K562 (cell line): ENCODE results near the gene CD300LB. TPM values are rescaled to one million over a fixed set of nuclear protein-coding genes. Genes with fewer than 3 reads are reported as not detected.

Source experiments
- ATAC-seq: fragments of 200-7000 bp; cut with Tn5 transposase; 3 replicates; pipeline ENCODE4 v1.9.1; 2020; ENCODE audit warnings: moderate library complexity
- BruUV-seq: library from RNA; stranded (reverse); fragments of 400-500 nt; replicated peaks from 2 replicates; lab custom pipeline; 2021; lab: Mats Ljungman, UMichigan
- CTCF ChIA-PET: fragments of 300-600 bp; formaldehyde crosslinking; extraction: SDS; loops from one replicate; lab custom pipeline; 2021; ENCODE audit warnings: low intra/inter-chr PET ratio; lab: Yijun Ruan, JAX
- POLR2A ChIA-PET: fragments of 300-600, 350-650 bp; sonication (Branson Sonifier 250); formaldehyde crosslinking; extraction: SDS; loops from one replicate; lab custom pipeline; 2021; ENCODE audit warnings: antibody characterized with exemption, inconsistent platforms; lab: Yijun Ruan, JAX
- DNase-seq, 4 experiments: peaks; one replicate each; pipeline versions ENCODE4 v3.0.0 to v3.0.0-alpha.2; 2011 to 2018; ENCODE audit warnings: low spot score in 3 of 4, mixed read lengths in 3 of 4; ENCODE audit errors: extremely low read depth in 1 of 4
- FAIRE-seq: peaks from 2 replicates; lab custom pipeline; 2011; peaks lifted over from hg19 to GRCh38; lab: Jason Lieb, UNC
- H2AFZ ChIP-seq: 2 replicates; pipeline ENCODE4 v1.6.0; 2011; ENCODE audit warnings: low read depth, low read length, control low read depth, inconsistent platforms
- H3K27ac ChIP-seq: fragments of 200-600 bp; 3 replicates; pipeline ENCODE4 v1.8.0; 2011; ENCODE audit warnings: low read depth, mild to moderate bottlenecking, control low read depth, inconsistent platforms, low read length, moderate library complexity, mixed read lengths; ENCODE audit errors: extremely low read depth
- H3K27me3 ChIP-seq, 2 experiments: fragments of 300-600 bp in 1 of 2; 2 replicates in 1 of 2; 3 replicates in 1 of 2; pipeline versions ENCODE4 v1.6.0 to v1.8.0; 2011; ENCODE audit warnings: inconsistent platforms in 2 of 2, low read length in 2 of 2, mild to moderate bottlenecking in 1 of 2, mixed read lengths in 1 of 2, moderate library complexity in 1 of 2; ENCODE audit not compliant: control insufficient read depth in 2 of 2, insufficient read depth in 2 of 2
- H3K36me3 ChIP-seq: fragments of 300-600 bp; 3 replicates; pipeline ENCODE4 v1.8.0; 2011; ENCODE audit warnings: mild to moderate bottlenecking, low read length, inconsistent platforms; ENCODE audit not compliant: control insufficient read depth, insufficient read depth
- H3K4me1 ChIP-seq, 2 experiments: fragments of 200-600 bp in 1 of 2; replicated peaks in 1 of 2; 2 replicates in 1 of 2; 3 replicates in 1 of 2; pipeline versions ENCODE4 v1.5.1 to v1.8.0; 2011; ENCODE audit warnings: inconsistent platforms in 2 of 2, low read length in 2 of 2, mild to moderate bottlenecking in 1 of 2, mixed read lengths in 1 of 2, moderate library complexity in 1 of 2; ENCODE audit not compliant: control insufficient read depth in 2 of 2, insufficient read depth in 2 of 2
- H3K4me2 ChIP-seq: 2 replicates; pipeline ENCODE4 v1.6.1; 2011; ENCODE audit warnings: low read length, control low read depth, inconsistent platforms, mixed read lengths; ENCODE audit not compliant: insufficient read depth
- H3K4me3 ChIP-seq: fragments of 200-600 bp; sonication (generic), shearing (Covaris generic); 2 replicates; pipeline ENCODE4 v1.5.1; 2016; ENCODE audit warnings: control low read depth, inconsistent platforms
- H3K79me2 ChIP-seq: fragments of 200-600 bp; 3 replicates; pipeline ENCODE4 v1.8.0; 2011; ENCODE audit warnings: low read length, inconsistent platforms; ENCODE audit not compliant: control insufficient read depth, insufficient read depth
- H3K9ac ChIP-seq, 2 experiments: 2 replicates each; pipeline versions ENCODE4 v1.6.0 to v1.6.1; 2011; ENCODE audit warnings: low read depth in 2 of 2, low read length in 2 of 2, control low read depth in 1 of 2, inconsistent platforms in 1 of 2, mild to moderate bottlenecking in 1 of 2, mixed read lengths in 1 of 2; ENCODE audit not compliant: insufficient read depth in 1 of 2
- H3K9me1 ChIP-seq: one replicate; pipeline ENCODE4 v1.6.0; 2011; ENCODE audit warnings: inconsistent platforms, mild to moderate bottlenecking, low read length, moderate library complexity; ENCODE audit not compliant: control insufficient read depth, insufficient read depth
- H3K9me3 ChIP-seq: replicated peaks from 2 replicates; pipeline ENCODE4 v1.5.1; 2011; ENCODE audit warnings: low read depth, low read length, inconsistent platforms; ENCODE audit not compliant: control insufficient read depth, insufficient read depth
- H4K20me1 ChIP-seq: replicated peaks from 2 replicates; pipeline ENCODE4 v1.6.1; 2011; ENCODE audit warnings: low read length, inconsistent platforms, mixed read lengths; ENCODE audit not compliant: control insufficient read depth, insufficient read depth
- ELF4 ChIP-seq: fragments of 450-650 bp; formaldehyde crosslinking; IDR thresholded peaks from 2 replicates; pipeline ENCODE4 v1.4.0; 2022; ENCODE audit warnings: missing genetic modification characterization
- GTF2A2 ChIP-seq: IDR thresholded peaks from 2 replicates; pipeline ENCODE4 v1.6.1; 2016; ENCODE audit warnings: mild to moderate bottlenecking, missing genetic modification characterization, missing compliant biosample characterization
- HBP1 ChIP-seq: fragments of 450-650 bp; formaldehyde crosslinking; IDR thresholded peaks from 2 replicates; pipeline ENCODE4 v1.4.0; 2022; ENCODE audit warnings: missing genetic modification characterization
- MCM5 ChIP-seq: fragments of 450-650 bp; IDR thresholded peaks from 2 replicates; pipeline ENCODE4 v1.6.1; 2016; ENCODE audit warnings: low read depth
- PYGO2 ChIP-seq: fragments of 450-650 bp; IDR thresholded peaks from 2 replicates; pipeline ENCODE4 v1.6.1; 2016; ENCODE audit warnings: mild to moderate bottlenecking, missing genetic modification characterization, moderate library complexity, missing compliant biosample characterization
- ZBTB43 ChIP-seq: sonication (generic); formaldehyde crosslinking; IDR thresholded peaks from 2 replicates; pipeline ENCODE4 v1.8.0; 2023; ENCODE audit warnings: mild to moderate bottlenecking, missing genetic modification reagents
- ZNF274 ChIP-seq: IDR thresholded peaks from 2 replicates; pipeline ENCODE4 v1.6.1; 2011; ENCODE audit warnings: low read depth, mild to moderate bottlenecking, low read length, moderate library complexity, borderline replicate concordance
- WGBS: fragments of 100-300 bp; shearing (Covaris generic); methylation state at CpG from one replicate; pipeline ENCODE4 v1.1.6; 2016; ENCODE audit warnings: low coverage, mixed read lengths; ENCODE audit not compliant: insufficient coverage; ENCODE audit errors: missing lambda C conversion rate; 5-methylcytosine and 5-hydroxymethylcytosine counted together
- in situ Hi-C: fragments of 300-500 bp; cut with MboI; formaldehyde crosslinking; loops from 4 replicates; pipeline ENCODE4 v1.15.0; 2018; ENCODE audit warnings: inconsistent platforms, mixed read lengths
- intact Hi-C: fragments of 100-400 bp; cut with micrococcal nuclease; formaldehyde crosslinking; loops from 2 replicates; pipeline ENCODE4 v1.14.2; 2022
- polyA plus RNA-seq, 8 experiments: library from polyadenylated mRNA; depleted of rRNA in 4 of 8; stranded (reverse) in 5 of 8; unstranded in 3 of 8; fragments of >200 nt; fragmentation: Nextera tagmentation in 2 of 8; fragmentation: Illumina TruSeq in 1 of 8; extraction: Ambion mirVana in 2 of 8; extraction: Trizol in 1 of 8; gene quantifications; 2 replicates each; pipeline versions ENCODE4 v1.2.1 to v1.2.3, GENCODE V29; 2011 to 2014; ENCODE audit warnings: inconsistent platforms in 1 of 8, missing spikeins in 1 of 8
- total RNA-seq, 7 experiments: library from RNA; depleted of rRNA in 6 of 7; stranded (reverse); fragments of >200 nt in 6 of 7; fragmentation: Illumina TruSeq in 2 of 7; extraction: Trizol in 2 of 7; gene quantifications; 2 replicates each; pipeline versions ENCODE4 v1.2.1 to v1.2.3, GENCODE V29; 2011 to 2021; ENCODE audit warnings: low replicate concordance in 1 of 7

CD300LB gene
- total and polyA plus RNA-seq, 9 of the 15 experiments (the other 6 are each of a cell fraction or from before 2014, with no cell fraction given) = not detected

GRCh38 chr17:74544991-74545842 lies 13.9 kb upstream of the CD300LB start:
- Histone ChIP-seq H4K20me1 (no peaks in the 10 kb centered on the region; the same call in none of the 2 replicates), H3K4me2 (no peak overlapping the region), H3K4me1 (no peaks in the 10 kb centered on the region; a peak in 1 of 5 replicates), H3K27ac (no peak overlapping the region), H3K4me3 (no peak overlapping the region), H3K9ac (no peak overlapping the region), H3K9me1 (no peaks in the 10 kb centered on the region), H3K27me3 (peaks cover 3 to 81% of the 10 kb centered on the region in 2 experiments; a peak in 3 of 5 replicates), H3K79me2 (no peaks in the 10 kb centered on the region), H3K9me3 (no peaks in the 10 kb centered on the region), H2AFZ (no peak overlapping the region; the same call in 1 of the 2 replicates), H3K36me3 (no peaks in the 10 kb centered on the region)
- 12% methylated on average over 10 of the region's 16 CpGs for WGBS
- FAIRE-seq (no peak), DNase-seq (no peak), ATAC-seq (no peak)
- intact Hi-C loops (no loop called here), in situ Hi-C loops (no loop called here)
- ChIA-PET POLR2A (interaction anchor here (0.5 to 0.8 kb wide), 3 partner anchors 9 to 135 kb away, joined by 3 read pairs; no protein-coding TSS in a partner anchor), CTCF (no interaction called here)
- BruUV-seq = no TSS peak
- TF ChIP-seq PYGO2 (tag) = no peak
- peak; percentile 77; the same call in 1 of the 2 replicates for TF ChIP-seq HBP1 (CRISPR knock-in tag)
- peak; percentile 83 for TF ChIP-seq ELF4 (CRISPR knock-in tag)
- TF ChIP-seq MCM5 = no peak
- TF ChIP-seq GTF2A2 (tag) = no peak
- TF ChIP-seq ZBTB43 (CRISPR knock-in tag) = 0 out of 2 replicates have a peak, but pooled peaks have one; percentile 78
- TF ChIP-seq ZNF274 = no peak
